PC-9 (cell line): ENCODE data around the gene MMP17.

Source experiments
- CTCF ChIP-seq: fragments of 200-600 bp; sonication (generic); conservative IDR thresholded peaks from 2 replicates; pipeline ENCODE4 v1.6.1; 2017; ENCODE audit warnings: mixed run types, antibody characterized with exemption, mild to moderate bottlenecking, moderate library complexity
- EZH2 ChIP-seq: fragments of 200-600 bp; sonication (generic); IDR thresholded peaks from 2 replicates; pipeline ENCODE4 v1.8.0; 2017; ENCODE audit warnings: antibody characterized with exemption, low read depth

DNA sequence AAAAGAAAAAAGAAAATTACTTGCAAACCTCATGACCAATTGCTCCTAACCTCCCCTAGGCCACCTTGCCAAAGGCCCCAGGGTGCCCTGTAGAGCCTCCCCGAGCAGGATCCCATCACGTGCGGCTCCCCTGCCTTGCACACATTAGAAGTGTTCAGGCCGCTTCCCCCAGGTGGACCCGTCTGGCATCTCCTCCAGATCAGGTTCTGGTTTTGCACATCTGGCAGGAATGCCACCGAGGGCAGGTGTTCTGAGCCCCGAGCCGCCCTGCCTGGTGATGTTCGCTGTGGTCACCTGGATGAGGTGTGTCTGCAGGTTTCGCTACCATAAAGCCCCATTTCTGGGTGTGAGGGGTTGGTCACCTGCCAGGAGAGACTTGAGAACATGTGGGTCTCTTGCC is 19.3 kb downstream of the MMP17 start:
- TF ChIP-seq CTCF: no peak
- TF ChIP-seq EZH2: no peak
